ENCODE results near the gene ATP8B4. TPM values are rescaled to one million over a fixed set of nuclear protein-coding genes. Genes with fewer than 3 reads are reported as not detected.

ATP8B4 gene
- total and polyA plus RNA-seq, 2 of the 8 experiments (the other 6 are each of a cell fraction or from before 2014, with no cell fraction given): 0.17 to 0.24 TPM

DNA sequence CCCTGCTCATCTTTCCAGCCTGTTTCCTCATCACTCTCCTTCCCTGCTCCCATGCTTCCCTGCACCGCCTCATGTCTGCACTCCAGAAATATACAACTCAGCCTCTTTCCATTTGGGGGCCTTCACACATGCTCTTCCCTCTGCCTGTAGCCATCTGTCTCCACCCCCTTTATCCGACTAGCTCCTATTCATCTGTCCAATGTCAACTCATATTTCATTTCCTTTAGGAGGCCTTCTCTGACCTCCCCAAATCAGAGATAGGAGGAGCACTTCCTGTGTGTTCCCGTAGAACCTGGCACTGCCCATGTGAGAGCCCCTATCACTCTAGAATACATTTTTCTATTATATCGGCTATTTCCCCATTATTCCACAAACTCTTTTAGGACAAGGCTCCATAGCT lies 10.6 kb downstream of the ATP8B4 start:
- Histone ChIP-seq H4K20me1 (replicated peaks in 1 of 2; ENCODE audit: control insufficient read depth in 1 of 2, insufficient read depth in 2 of 2, low read length in 2 of 2) (no peaks in the 10 kb centered on the region), H3K4me2 (ENCODE audit: insufficient read depth in 1 of 2, low read depth in 2 of 2, low read length in 2 of 2) (no peak overlapping the region), H3K23ac (ENCODE audit: insufficient read length) (no peak overlapping the region), H3K14ac (ENCODE audit: insufficient read length) (no peak overlapping the region), H3K36me3 (ENCODE audit: control insufficient read depth in 2 of 4, insufficient read depth in 4 of 4, low read length in 3 of 4) (no peaks in the 10 kb centered on the region), H3K56ac (replicated peaks; ENCODE audit: insufficient read length, low read depth, low read length) (no peak overlapping the region), H3K4ac (replicated peaks; ENCODE audit: insufficient read length, low read depth, low read length) (no peak overlapping the region), H2BK5ac (ENCODE audit: low read depth, low read length) (no peak overlapping the region), H2AFZ (ENCODE audit: low read length) (no peak overlapping the region; the same call in 1 of the 2 replicates), H2BK20ac (ENCODE audit: low read length) (no peak overlapping the region), H3K4me1 (replicated peaks in 1 of 4; ENCODE audit: control insufficient read depth in 3 of 4, insufficient read depth in 4 of 4, low read length in 3 of 4) (no peaks in the 10 kb centered on the region), H4K91ac (replicated peaks; ENCODE audit: insufficient read length, low read length) (no peak overlapping the region), H3K4me3 (ENCODE audit: extremely low read depth in 1 of 4, insufficient read depth in 2 of 4, low read depth in 3 of 4, low read length in 4 of 4) (no peak overlapping the region), H2AK5ac (ENCODE audit: low read depth, low read length) (no peak overlapping the region), H3K27me3 (replicated peaks in 1 of 4; ENCODE audit: control insufficient read depth in 3 of 4, extremely low read depth in 1 of 4, insufficient read depth in 3 of 4, low read length in 3 of 4) (no peaks in the 10 kb centered on the region), H2BK120ac (replicated peaks; ENCODE audit: low read depth, low read length) (no peak overlapping the region), H3K79me1 (ENCODE audit: low read depth, low read length) (no peaks in the 10 kb centered on the region), H3K79me2 (ENCODE audit: control insufficient read depth in 1 of 2, insufficient read depth in 2 of 2, low read length in 2 of 2) (no peaks in the 10 kb centered on the region), H3K9ac (replicated peaks in 1 of 4; ENCODE audit: extremely low read depth in 1 of 4, low read depth in 3 of 4, low read length in 3 of 4) (no peak overlapping the region), H2BK12ac (ENCODE audit: low read depth, low read length) (no peak overlapping the region), H4K5ac (ENCODE audit: insufficient read length, low read depth, low read length) (no peak overlapping the region), H4K8ac (ENCODE audit: extremely low read depth, insufficient read depth, low read length) (no peak overlapping the region), H2BK15ac (ENCODE audit: low read length) (no peak overlapping the region), H3K27ac (ENCODE audit: low read depth, low read length) (no peak overlapping the region), H3K23me2 (ENCODE audit: low read depth, low read length) (no peaks in the 10 kb centered on the region), H3K9me3 (ENCODE audit: insufficient read depth in 2 of 2, low read depth in 1 of 2, low read length in 1 of 2) (no peaks in the 10 kb centered on the region), H3K18ac (ENCODE audit: extremely low read depth, low read length) (no peak overlapping the region)
- no peak for DNase-seq (ENCODE audit: low read depth in 1 of 2, low spot score in 2 of 2)
- TF ChIP-seq TBP (IDR thresholded peaks at IDR 0.05; ENCODE audit: low read depth, low read length) (no peak), EP300 (IDR thresholded peaks at IDR 0.05; ENCODE audit: borderline replicate concordance in 1 of 2, low read depth in 2 of 2, low read length in 2 of 2) (no peak), CREB1 (IDR thresholded peaks at IDR 0.05) (no peak)
- FAIRE-seq: no peak
- CTCF ChIA-PET (ENCODE audit: partially characterized antibody): interaction anchor here (0.7 kb wide), 1 partner anchor 16 kb away, joined by 3 read pairs; no protein-coding TSS in a partner anchor
- 96% methylated on average over 4 of the region's 4 CpGs; no CpG with 5 or more reads in 1 of the 2 experiments for WGBS, 2 experiments (ENCODE audit: extremely low coverage in 1 of 2, insufficient coverage in 1 of 2, insufficient read length in 1 of 2, insufficient replicate concordance in 2 of 2, low coverage in 1 of 2, low lambda C conversion rate in 2 of 2, missing lambda C conversion rate in 1 of 2)
- POLR2A ChIA-PET (ENCODE audit: partially characterized antibody): no interaction called here
